GM12892 (cell line): ENCODE data around the gene CELF2.

Source experiments
- POLR2A ChIP-seq: IDR thresholded peaks from 2 replicates; pipeline ENCODE4 v1.6.1; 2011; ENCODE audit warnings: low read depth, low read length, control low read depth
- POLR2AphosphoS5 ChIP-seq: IDR thresholded peaks from 2 replicates; pipeline ENCODE4 v1.6.1; 2011; ENCODE audit warnings: low read depth, low read length, control low read depth
- TAF1 ChIP-seq: IDR thresholded peaks from 2 replicates; pipeline ENCODE4 v1.6.1; 2011; ENCODE audit warnings: low read depth, mild to moderate bottlenecking, control low read depth, low read length, borderline replicate concordance

- TF ChIP-seq POLR2A = no peak
- TF ChIP-seq TAF1 = no peak
- no peak for TF ChIP-seq POLR2AphosphoS5
Observed at GRCh38 chr10:10995120-10995519, 22.6 kb upstream of the CELF2 start.
